ENCODE results near the gene ZNF428. TPM values are rescaled to one million over a fixed set of nuclear protein-coding genes. Genes with fewer than 3 reads are reported as not detected.

Gene ZNF428
- polyA plus RNA-seq, 1 of the 3 experiments (the other 2 are of a cell fraction) = 79.5 TPM

DNA sequence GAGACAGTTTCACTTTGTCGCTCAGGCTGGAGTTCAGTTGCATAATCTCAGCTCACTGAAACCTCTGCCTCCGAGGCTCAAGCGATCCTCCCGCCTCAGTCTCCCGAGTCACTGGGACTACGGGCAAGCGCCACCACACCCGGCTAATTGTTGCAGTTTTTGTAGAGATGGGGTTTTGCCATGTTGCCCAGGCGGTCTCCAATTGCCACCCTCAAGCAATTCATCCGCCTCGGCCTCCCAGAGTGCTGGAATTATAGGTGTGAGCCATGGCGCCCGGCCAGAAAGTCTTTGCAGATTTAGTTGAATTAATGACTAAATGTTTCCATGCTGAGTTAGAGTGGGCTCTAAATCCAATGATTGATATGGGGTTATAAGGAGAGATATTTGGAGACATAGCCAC, 24.8 kb upstream of the ZNF428 start:
- Histone ChIP-seq H2AFZ (ENCODE audit: low read depth) (no peak overlapping the region), H3K4me1 (ENCODE audit: control insufficient read depth in 1 of 2, insufficient read depth in 2 of 2, low read depth in 1 of 2, low read length in 1 of 2) (peaks cover 0 to 6% of the 10 kb centered on the region in 2 experiments; a peak in 1 of 4 replicates), H3K9ac (no peak overlapping the region), H3K79me2 (ENCODE audit: insufficient read depth) (no peaks in the 10 kb centered on the region), H3K27me3 (ENCODE audit: insufficient read depth) (no peaks in the 10 kb centered on the region), H3K9me2 (no peaks in the 10 kb centered on the region), H3F3A (replicated peaks; ENCODE audit: insufficient read depth) (peaks cover 25% of the 10 kb centered on the region), H3K4me2 (no peak overlapping the region), H3K36me3 (replicated peaks in 1 of 2; ENCODE audit: control insufficient read depth in 1 of 2, insufficient read depth in 2 of 2, low read length in 1 of 2) (peaks cover 0 to 27% of the 10 kb centered on the region in 2 experiments), H3K9me3 (no peaks in the 10 kb centered on the region), H3K27ac (ENCODE audit: low read depth in 2 of 2, low read length in 1 of 2) (no peak overlapping the region), H3K4me3 (ENCODE audit: low read depth in 2 of 2, low read length in 1 of 2) (no peak overlapping the region), H4K20me1 (ENCODE audit: insufficient read depth) (no peaks in the 10 kb centered on the region)
- WGBS (ENCODE audit: low lambda C conversion rate) = 94% methylated on average over 13 of the region's 13 CpGs
- DNase-seq = no peak
- CTCF ChIA-PET = interaction anchor here (0.7 to 2.4 kb wide), 2 partner anchors 8 to 1204 kb away, joined by 3 to 10 read pairs; no protein-coding TSS in a partner anchor
- TF ChIP-seq TEAD4 (IDR thresholded peaks at IDR 0.05; ENCODE audit: borderline replicate concordance, insufficient read depth) (no peak), RXRA (IDR thresholded peaks at IDR 0.05; ENCODE audit: borderline replicate concordance, low read depth) (no peak), ELF1 (IDR thresholded peaks at IDR 0.05) (no peak), GABPA (IDR thresholded peaks at IDR 0.05; ENCODE audit: low read depth) (no peak), JUND (IDR thresholded peaks at IDR 0.05) (no peak), NFIC (IDR thresholded peaks at IDR 0.05; ENCODE audit: borderline replicate concordance) (no peak), USF2 (IDR thresholded peaks at IDR 0.05; ENCODE audit: borderline replicate concordance, low read depth, low read length) (no peak), IRF3 (IDR thresholded peaks at IDR 0.05; ENCODE audit: low read depth, low read length) (no peak), TAF1 (IDR thresholded peaks at IDR 0.05; ENCODE audit: borderline replicate concordance, low read depth, low read length) (no peak), TCF12 (IDR thresholded peaks at IDR 0.05) (no peak)
- POLR2A ChIA-PET = no interaction called here

GRCh38 chr19:43643326-43643725, 23.9 kb upstream of the ZNF428 start:
- DNase-seq = no peak
- Histone ChIP-seq H3K27ac (ENCODE audit: low read depth in 2 of 2, low read length in 1 of 2) (no peak overlapping the region), H3K4me2 (no peak overlapping the region), H3K9ac (no peak overlapping the region), H3K4me3 (ENCODE audit: low read depth in 2 of 2, low read length in 1 of 2) (no peak overlapping the region), H4K20me1 (ENCODE audit: insufficient read depth) (no peaks in the 10 kb centered on the region), H3K36me3 (replicated peaks in 1 of 2; ENCODE audit: control insufficient read depth in 1 of 2, insufficient read depth in 2 of 2, low read length in 1 of 2) (peaks cover 0 to 19% of the 10 kb centered on the region in 2 experiments), H3K9me3 (no peaks in the 10 kb centered on the region), H3K27me3 (ENCODE audit: insufficient read depth) (no peaks in the 10 kb centered on the region; the same call in 1 of the 2 replicates), H3K9me2 (no peaks in the 10 kb centered on the region), H3F3A (replicated peaks; ENCODE audit: insufficient read depth) (peaks cover 21% of the 10 kb centered on the region), H3K79me2 (ENCODE audit: insufficient read depth) (no peaks in the 10 kb centered on the region), H3K4me1 (ENCODE audit: control insufficient read depth in 1 of 2, insufficient read depth in 2 of 2, low read depth in 1 of 2, low read length in 1 of 2) (peaks cover 0 to 13% of the 10 kb centered on the region in 2 experiments; a peak in 1 of 4 replicates), H2AFZ (ENCODE audit: low read depth) (no peak overlapping the region)
- ChIA-PET POLR2A (interaction anchor here (0.6 kb wide), 1 partner anchor 15 kb away, joined by 4 read pairs; no protein-coding TSS in a partner anchor), CTCF (interaction anchor here (0.9 to 2.4 kb wide), 2 partner anchors 9 to 88 kb away, joined by 4 to 10 read pairs; no protein-coding TSS in a partner anchor)
- TF ChIP-seq FOSL2 (IDR thresholded peaks at IDR 0.05; ENCODE audit: borderline replicate concordance, low read depth) (no peak), FOXM1 (IDR thresholded peaks at IDR 0.05; ENCODE audit: low read depth) (no peak), TEAD4 (IDR thresholded peaks at IDR 0.05; ENCODE audit: borderline replicate concordance, insufficient read depth) (no peak), EZH2phosphoT487 (IDR thresholded peaks at IDR 0.05; ENCODE audit: borderline replicate concordance, low read depth) (no peak), TAF1 (IDR thresholded peaks at IDR 0.05; ENCODE audit: borderline replicate concordance, low read depth, low read length) (no peak), GABPA (IDR thresholded peaks at IDR 0.05; ENCODE audit: low read depth) (no peak), YY1 (IDR thresholded peaks at IDR 0.05; ENCODE audit: low read depth) (no peak), MEF2A (IDR thresholded peaks at IDR 0.05; ENCODE audit: borderline replicate concordance, low read depth) (no peak), RAD21 (IDR thresholded peaks at IDR 0.05; ENCODE audit: low read length) (no peak)
- TF ChIP-seq, protein P1, sequence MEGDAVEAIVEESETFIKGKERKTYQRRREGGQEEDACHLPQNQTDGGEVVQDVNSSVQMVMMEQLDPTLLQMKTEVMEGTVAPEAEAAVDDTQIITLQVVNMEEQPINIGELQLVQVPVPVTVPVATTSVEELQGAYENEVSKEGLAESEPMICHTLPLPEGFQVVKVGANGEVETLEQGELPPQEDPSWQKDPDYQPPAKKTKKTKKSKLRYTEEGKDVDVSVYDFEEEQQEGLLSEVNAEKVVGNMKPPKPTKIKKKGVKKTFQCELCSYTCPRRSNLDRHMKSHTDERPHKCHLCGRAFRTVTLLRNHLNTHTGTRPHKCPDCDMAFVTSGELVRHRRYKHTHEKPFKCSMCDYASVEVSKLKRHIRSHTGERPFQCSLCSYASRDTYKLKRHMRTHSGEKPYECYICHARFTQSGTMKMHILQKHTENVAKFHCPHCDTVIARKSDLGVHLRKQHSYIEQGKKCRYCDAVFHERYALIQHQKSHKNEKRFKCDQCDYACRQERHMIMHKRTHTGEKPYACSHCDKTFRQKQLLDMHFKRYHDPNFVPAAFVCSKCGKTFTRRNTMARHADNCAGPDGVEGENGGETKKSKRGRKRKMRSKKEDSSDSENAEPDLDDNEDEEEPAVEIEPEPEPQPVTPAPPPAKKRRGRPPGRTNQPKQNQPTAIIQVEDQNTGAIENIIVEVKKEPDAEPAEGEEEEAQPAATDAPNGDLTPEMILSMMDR (IDR thresholded peaks at IDR 0.05) = no peak
- TF ChIP-seq, protein P2, sequence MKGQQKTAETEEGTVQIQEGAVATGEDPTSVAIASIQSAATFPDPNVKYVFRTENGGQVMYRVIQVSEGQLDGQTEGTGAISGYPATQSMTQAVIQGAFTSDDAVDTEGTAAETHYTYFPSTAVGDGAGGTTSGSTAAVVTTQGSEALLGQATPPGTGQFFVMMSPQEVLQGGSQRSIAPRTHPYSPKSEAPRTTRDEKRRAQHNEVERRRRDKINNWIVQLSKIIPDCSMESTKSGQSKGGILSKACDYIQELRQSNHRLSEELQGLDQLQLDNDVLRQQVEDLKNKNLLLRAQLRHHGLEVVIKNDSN (IDR thresholded peaks at IDR 0.05; ENCODE audit: borderline replicate concordance, low read depth) = no peak
- WGBS (ENCODE audit: low lambda C conversion rate) = 80% methylated on average over 3 of the region's 3 CpGs
